ENCODE data around the gene APOL3.

DNA sequence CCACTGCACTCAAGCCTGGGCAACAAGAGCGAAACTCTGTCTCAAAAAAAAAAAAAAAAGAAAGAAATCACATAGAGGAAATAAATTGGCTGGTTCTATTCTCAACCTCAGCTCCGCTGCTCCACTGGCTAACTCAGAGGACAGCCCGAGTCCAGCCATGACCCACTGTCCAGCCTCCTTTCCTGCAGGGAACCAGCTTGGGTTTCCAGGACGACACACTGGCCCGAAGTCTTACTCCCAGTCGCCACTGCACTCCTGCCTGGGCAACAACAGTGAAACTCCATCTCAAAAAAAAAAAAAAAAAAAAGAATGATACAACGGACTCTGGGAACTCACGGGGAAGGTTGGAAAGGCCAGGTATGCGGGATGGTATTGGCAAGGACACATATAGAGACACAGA lies 31.5 kb downstream of the APOL3 start:
- TF ChIP-seq POLR2AphosphoS5 (IDR thresholded peaks at IDR 0.05; ENCODE audit: low read depth, low read length) (no peak), TAF1 (IDR thresholded peaks at IDR 0.05; ENCODE audit: borderline replicate concordance, low read depth, low read length) (no peak), POLR2A (IDR thresholded peaks at IDR 0.05; ENCODE audit: low read depth, low read length) (no peak)
